Mesenchymal stem cell (in vitro differentiated cells and primary cell): ENCODE results near the gene GSK3B.
"Not testable (repeated sequence)": the region's sequence is repeated elsewhere in the genome, so short reads cannot be mapped to it uniquely, and the experiment has no call there.

ENCODE experiments used
- DNase-seq: peaks from one replicate; pipeline ENCODE4 v3.0.0-alpha.2; 2013
- H2AFZ ChIP-seq: one replicate; pipeline ENCODE4 v1.6.1; 2013; ENCODE audit warnings: low read depth, mild to moderate bottlenecking, control low read depth, inconsistent platforms, low read length, moderate library complexity
- H2AK5ac ChIP-seq: 2 replicates; pipeline ENCODE4 v1.6.1; 2013; ENCODE audit warnings: low read length, moderate library complexity, mild to moderate bottlenecking, inconsistent platforms; ENCODE audit not compliant: severe bottlenecking
- H2BK120ac ChIP-seq: one replicate; pipeline ENCODE4 v1.6.1; 2013; ENCODE audit warnings: low read depth, mild to moderate bottlenecking, inconsistent platforms, low read length, moderate library complexity
- H2BK12ac ChIP-seq, 2 experiments: one replicate each; pipeline ENCODE4 v1.6.1; 2013; ENCODE audit warnings: inconsistent platforms in 2 of 2, low read length in 2 of 2, mild to moderate bottlenecking in 2 of 2, moderate library complexity in 2 of 2, control low read depth in 1 of 2
- H2BK15ac ChIP-seq: one replicate; pipeline ENCODE4 v1.6.1; 2013; ENCODE audit warnings: mild to moderate bottlenecking, low read depth, inconsistent platforms; ENCODE audit not compliant: poor library complexity, severe bottlenecking
- H2BK5ac ChIP-seq: 2 replicates; pipeline ENCODE4 v1.6.1; 2013; ENCODE audit warnings: low read depth, mild to moderate bottlenecking, low read length, control low read depth, inconsistent platforms; ENCODE audit not compliant: poor library complexity, severe bottlenecking
- H3K14ac ChIP-seq, 2 experiments: one replicate each; pipeline ENCODE4 v1.6.1; 2013; ENCODE audit warnings: inconsistent platforms in 2 of 2, low read length in 2 of 2, control low read depth in 1 of 2, mild to moderate bottlenecking in 1 of 2, moderate library complexity in 1 of 2
- H3K18ac ChIP-seq, 2 experiments: one replicate each; pipeline ENCODE4 v1.6.1; 2013; ENCODE audit warnings: inconsistent platforms in 2 of 2, low read length in 2 of 2, control low read depth in 1 of 2, low read depth in 1 of 2, mild to moderate bottlenecking in 1 of 2
- H3K23ac ChIP-seq, 2 experiments: one replicate each; pipeline ENCODE4 v1.6.1; 2013; ENCODE audit warnings: inconsistent platforms in 2 of 2, low read length in 2 of 2, mild to moderate bottlenecking in 2 of 2, moderate library complexity in 2 of 2, control low read depth in 1 of 2
- H3K27ac ChIP-seq: 2 replicates; pipeline ENCODE4 v1.5.1; 2013; ENCODE audit warnings: mild to moderate bottlenecking, moderate library complexity, low read length, control low read depth, inconsistent platforms; ENCODE audit not compliant: poor library complexity, severe bottlenecking
- H3K27me3 ChIP-seq, 2 experiments: 2 replicates each; pipeline versions ENCODE4 v1.6.1 to v1.7.0; 2013; ENCODE audit warnings: low read length in 2 of 2, mild to moderate bottlenecking in 2 of 2, moderate library complexity in 2 of 2, control low read depth in 1 of 2, inconsistent platforms in 1 of 2; ENCODE audit not compliant: control insufficient read depth in 1 of 2, insufficient read depth in 1 of 2
- H3K36me3 ChIP-seq, 2 experiments: 2 replicates each; pipeline versions ENCODE4 v1.6.1 to v1.7.0; 2013; ENCODE audit warnings: low read length in 2 of 2, control low read depth in 1 of 2, inconsistent platforms in 1 of 2, low read depth in 1 of 2, mild to moderate bottlenecking in 1 of 2; ENCODE audit not compliant: insufficient read depth in 2 of 2, control insufficient read depth in 1 of 2
- H3K4ac ChIP-seq, 2 experiments: one replicate each; pipeline ENCODE4 v1.6.1; 2013; ENCODE audit warnings: inconsistent platforms in 2 of 2, low read length in 2 of 2, mild to moderate bottlenecking in 2 of 2, moderate library complexity in 2 of 2, control low read depth in 1 of 2, low read depth in 1 of 2
- H3K4me1 ChIP-seq: 2 replicates; pipeline ENCODE4 v1.6.1; 2013; ENCODE audit warnings: low read depth, low read length, control low read depth; ENCODE audit not compliant: control insufficient read depth, insufficient read depth
- H3K4me2 ChIP-seq: 2 replicates; pipeline ENCODE4 v1.6.1; 2013; ENCODE audit warnings: low read length, mild to moderate bottlenecking, inconsistent platforms; ENCODE audit not compliant: poor library complexity, severe bottlenecking
- H3K4me3 ChIP-seq, 2 experiments: 2 replicates each; pipeline versions ENCODE4 v1.5.1 to v1.7.0; 2013; ENCODE audit warnings: low read length in 2 of 2, mild to moderate bottlenecking in 2 of 2, control low read depth in 1 of 2, low read depth in 1 of 2; ENCODE audit not compliant: insufficient read depth in 1 of 2
- H3K79me1 ChIP-seq: replicated peaks from 2 replicates; pipeline ENCODE4 v1.6.1; 2013; ENCODE audit warnings: mild to moderate bottlenecking, control low read depth, low read length, inconsistent platforms; ENCODE audit not compliant: poor library complexity, severe bottlenecking
- H3K9ac ChIP-seq: 2 replicates; pipeline ENCODE4 v1.7.0; 2013; ENCODE audit warnings: mild to moderate bottlenecking, low read length, moderate library complexity
- H3K9me3 ChIP-seq: 2 replicates; pipeline ENCODE4 v1.7.0; 2013; ENCODE audit warnings: mild to moderate bottlenecking, low read length; ENCODE audit not compliant: control insufficient read depth
- H4K8ac ChIP-seq: one replicate; pipeline ENCODE4 v1.6.1; 2013; ENCODE audit warnings: inconsistent platforms, mild to moderate bottlenecking, low read length, moderate library complexity
- H4K91ac ChIP-seq: one replicate; pipeline ENCODE4 v1.6.1; 2013; ENCODE audit warnings: mild to moderate bottlenecking, low read length, inconsistent platforms
- WGBS: methylation state at CpG from one replicate; pipeline ENCODE4 v1.1.7; 2013; ENCODE audit warnings: mixed read lengths; 5-methylcytosine and 5-hydroxymethylcytosine counted together

Gene GSK3B

GRCh38 chr3:119989981-119990655 is 104.1 kb downstream of the GSK3B start:
- Histone ChIP-seq H4K91ac (no peak overlapping the region), H3K27ac (no peak overlapping the region), H3K9me3 (no peaks in the 10 kb centered on the region), H3K4me2 (no peak overlapping the region), H2BK120ac (no peak overlapping the region), H3K36me3 (no peaks in the 10 kb centered on the region), H2AK5ac (no peak overlapping the region), H3K4me3 (no peak overlapping the region), H4K8ac (no peak overlapping the region), H3K14ac (no peak overlapping the region), H3K27me3 (no peaks in the 10 kb centered on the region), H3K23ac (no peak overlapping the region), H2AFZ (no peak overlapping the region), H3K4ac (no peak overlapping the region), H3K79me1 (peaks cover 1% of the 10 kb centered on the region), H2BK15ac (no peak overlapping the region), H2BK12ac (no peak overlapping the region), H3K4me1 (no peaks in the 10 kb centered on the region), H3K18ac (no peak overlapping the region), H3K9ac (no peak overlapping the region), H2BK5ac (no peak overlapping the region)
- no peak for DNase-seq
- WGBS: 92% methylated on average over 8 of the region's 8 CpGs

GRCh38 chr3:119986812-119987211 is 107.4 kb downstream of the GSK3B start:
- H4K8ac ChIP-seq, H3K79me1 ChIP-seq, H2AFZ ChIP-seq, H2AK5ac ChIP-seq, H3K27ac ChIP-seq, H2BK120ac ChIP-seq, H2BK5ac ChIP-seq, H3K18ac ChIP-seq, H3K23ac ChIP-seq, H3K27me3 ChIP-seq, H3K36me3 ChIP-seq, H3K9me3 ChIP-seq, DNase-seq, H3K9ac ChIP-seq, H3K14ac ChIP-seq, H3K4me3 ChIP-seq, H3K4ac ChIP-seq, H2BK12ac ChIP-seq, H2BK15ac ChIP-seq, H4K91ac ChIP-seq, H3K4me1 ChIP-seq, H3K4me2 ChIP-seq: not testable (repeated sequence)
- WGBS: 100% methylated on average over 4 of the region's 4 CpGs

- Histone ChIP-seq H4K8ac (no peak overlapping the region), H2AFZ (no peak overlapping the region), H2BK15ac (no peak overlapping the region), H3K27ac (no peak overlapping the region), H2BK12ac (no peak overlapping the region), H3K4ac (no peak overlapping the region), H3K4me3 (no peak overlapping the region), H4K91ac (no peak overlapping the region), H3K9me3 (no peaks in the 10 kb centered on the region), H3K18ac (no peak overlapping the region), H3K14ac (no peak overlapping the region), H2BK120ac (no peak overlapping the region), H3K4me2 (no peak overlapping the region), H2AK5ac (no peak overlapping the region), H2BK5ac (no peak overlapping the region), H3K9ac (no peak overlapping the region), H3K4me1 (peaks cover 7% of the 10 kb centered on the region), H3K79me1 (peaks cover 16% of the 10 kb centered on the region), H3K23ac (no peak overlapping the region), H3K36me3 (peaks cover 12% of the 10 kb centered on the region in 2 experiments), H3K27me3 (no peaks in the 10 kb centered on the region)
- no peak for DNase-seq
- WGBS: 96% methylated on average over 12 of the region's 14 CpGs
Observed at GRCh38 chr3:119981386-119981785, 112.9 kb downstream of the GSK3B start.

- no peak overlapping the region for H3K23ac ChIP-seq
- H2BK5ac ChIP-seq: no peak overlapping the region
- WGBS: 96% methylated on average over 11 of the region's 11 CpGs
- H2BK120ac ChIP-seq: no peak overlapping the region
- H3K18ac ChIP-seq: no peak overlapping the region
- no peak overlapping the region for H3K4ac ChIP-seq
- no peak overlapping the region for H4K8ac ChIP-seq
- no peak overlapping the region for H3K9ac ChIP-seq
- peaks cover 8% of the 10 kb centered on the region for H3K4me1 ChIP-seq
- no peak overlapping the region for H2AK5ac ChIP-seq
- no peak overlapping the region for H3K4me2 ChIP-seq
- peaks cover 12% of the 10 kb centered on the region in 2 experiments for H3K36me3 ChIP-seq
- peaks cover 16% of the 10 kb centered on the region for H3K79me1 ChIP-seq
- H2BK15ac ChIP-seq: no peak overlapping the region
- H3K27me3 ChIP-seq: no peaks in the 10 kb centered on the region
- H3K9me3 ChIP-seq: no peaks in the 10 kb centered on the region
- H4K91ac ChIP-seq: no peak overlapping the region
- H3K14ac ChIP-seq: no peak overlapping the region
- no peak for DNase-seq
- H3K4me3 ChIP-seq: no peak overlapping the region
- H2BK12ac ChIP-seq: no peak overlapping the region
- no peak overlapping the region for H3K27ac ChIP-seq
- H2AFZ ChIP-seq: no peak overlapping the region
Observed at GRCh38 chr3:119978554-119979208, 115.6 kb downstream of the GSK3B start.
